GM23338 (cell line): Measurements from ENCODE around the gene ZNF511. TPM values are rescaled to one million over a fixed set of nuclear protein-coding genes. Genes with fewer than 3 reads are reported as not detected.
A peak's percentile ranks its signal among the peaks of the same experiment; 100 is the strongest.

Source experiments
- ATAC-seq: fragments of 200-7000 bp; cut with Tn5 transposase; 3 replicates; pipeline ENCODE4 v1.9.1; 2020
- DNase-seq: peaks from one replicate; pipeline ENCODE4 v3.0.0-alpha.2; 2015; ENCODE audit warnings: low spot score
- H2AFZ ChIP-seq: fragments of 200-600 bp; sonication (generic); 2 replicates; pipeline ENCODE4 v1.8.0; 2016; ENCODE audit warnings: antibody characterized with exemption, mild to moderate bottlenecking, moderate library complexity
- H3F3A ChIP-seq: fragments of 200-600 bp; sonication (generic); replicated peaks from 2 replicates; pipeline ENCODE4 v1.8.0; 2017; ENCODE audit warnings: antibody characterized with exemption, mixed run types, low read depth
- H3K27ac ChIP-seq: fragments of 200-600 bp; sonication (generic); 2 replicates; pipeline ENCODE4 v1.6.1; 2016; ENCODE audit warnings: low read depth
- H3K27me3 ChIP-seq: fragments of 200-600 bp; sonication (generic); 2 replicates; pipeline ENCODE4 v1.8.0; 2016; ENCODE audit warnings: mild to moderate bottlenecking, mixed run types, moderate library complexity; ENCODE audit not compliant: insufficient read depth
- H3K36me3 ChIP-seq: fragments of 200-600 bp; sonication (generic); 2 replicates; pipeline ENCODE4 v1.8.0; 2016; ENCODE audit warnings: mild to moderate bottlenecking; ENCODE audit not compliant: insufficient read depth
- H3K4me1 ChIP-seq: fragments of 200-600 bp; sonication (generic); 2 replicates; pipeline ENCODE4 v1.8.0; 2016; ENCODE audit warnings: mild to moderate bottlenecking, moderate library complexity; ENCODE audit not compliant: insufficient read depth
- H3K4me2 ChIP-seq: fragments of 200-600 bp; sonication (generic); 2 replicates; pipeline ENCODE4 v1.7.1; 2017; ENCODE audit warnings: mixed run types
- H3K4me3 ChIP-seq: fragments of 200-600 bp; sonication (generic); 2 replicates; pipeline ENCODE4 v1.6.1; 2016; ENCODE audit warnings: mixed run types
- H3K79me2 ChIP-seq: fragments of 200-600 bp; sonication (generic); replicated peaks from 2 replicates; pipeline ENCODE4 v1.8.0; 2017; ENCODE audit warnings: mild to moderate bottlenecking; ENCODE audit not compliant: insufficient read depth
- H3K9me2 ChIP-seq: fragments of 200-600 bp; sonication (generic); 2 replicates; pipeline ENCODE4 v1.8.0; 2017; ENCODE audit not compliant: insufficient read depth
- H4K20me1 ChIP-seq: fragments of 200-600 bp; sonication (generic); replicated peaks from 2 replicates; pipeline ENCODE4 v1.8.0; 2017; ENCODE audit warnings: mild to moderate bottlenecking; ENCODE audit not compliant: insufficient read depth
- H3K27ac Mint-ChIP-seq: 2 replicates; pipeline ENCODE4 v1.8.0; 2020; ENCODE audit warnings: inconsistent platforms, mild to moderate bottlenecking, moderate library complexity, mixed read lengths
- H3K27me3 Mint-ChIP-seq: 3 replicates; pipeline ENCODE4 v1.8.0; 2022; ENCODE audit warnings: low read depth, mild to moderate bottlenecking, moderate library complexity, mixed read lengths, inconsistent platforms; ENCODE audit not compliant: insufficient read depth, poor library complexity
- H3K36me3 Mint-ChIP-seq: 3 replicates; pipeline ENCODE4 v1.8.0; 2021; ENCODE audit warnings: low read depth, mild to moderate bottlenecking, inconsistent platforms, moderate library complexity, mixed read lengths
- H3K4me1 Mint-ChIP-seq: 3 replicates; pipeline ENCODE4 v1.8.0; 2020; ENCODE audit warnings: mild to moderate bottlenecking, inconsistent platforms, mixed read lengths
- H3K4me3 Mint-ChIP-seq: 3 replicates; pipeline ENCODE4 v1.8.0; 2021; ENCODE audit warnings: moderate library complexity, mild to moderate bottlenecking, inconsistent platforms, mixed read lengths
- H3K9me3 Mint-ChIP-seq: 3 replicates; pipeline ENCODE4 v1.8.0; 2020; ENCODE audit warnings: moderate library complexity, mild to moderate bottlenecking, inconsistent platforms, mixed read lengths
- CREB1 ChIP-seq: fragments of 250-450 bp; sonication (Bioruptor Pico); IDR thresholded peaks from 2 replicates; pipeline ENCODE4 v1.5.0; 2020; ENCODE audit warnings: low read depth, mild to moderate bottlenecking, moderate library complexity
- EZH2phosphoT487 ChIP-seq: fragments of 200-600 bp; sonication (generic); IDR thresholded peaks from one replicate; pipeline ENCODE4 v1.8.1; 2018; ENCODE audit warnings: antibody characterized with exemption; ENCODE audit not compliant: unreplicated experiment
- NANOG ChIP-seq: IDR thresholded peaks from 2 replicates; pipeline ENCODE4 v1.6.1; 2016; ENCODE audit warnings: antibody characterized with exemption, borderline replicate concordance
- POLR2AphosphoS5 ChIP-seq: IDR thresholded peaks from 2 replicates; pipeline ENCODE4 v1.6.1; 2016; ENCODE audit warnings: antibody characterized with exemption, low read depth
- STAT1 ChIP-seq: IDR thresholded peaks from one replicate; pipeline ENCODE4 v1.6.1; 2016; ENCODE audit warnings: antibody characterized with exemption; ENCODE audit not compliant: unreplicated experiment
- ZNF331 ChIP-seq: fragments of 250-450 bp; sonication (Bioruptor Pico); IDR thresholded peaks from 2 replicates; pipeline ENCODE4 v1.5.0; 2020; ENCODE audit warnings: low read depth, mild to moderate bottlenecking, moderate library complexity
- polyA plus RNA-seq: library from polyadenylated mRNA; unstranded; fragments of >200 nt; fragmentation: Nextera tagmentation; extraction: Ambion mirVana; gene quantifications from 2 replicates; pipeline ENCODE4 v1.2.1, GENCODE V29; 2016
- total RNA-seq: library from RNA; depleted of rRNA; stranded (reverse); fragments of >200 nt; shearing (Covaris generic); gene quantifications from 2 replicates; pipeline ENCODE4 v1.2.3, GENCODE V29; 2014
- TF ChIP-seq, protein P1 (sequence below): IDR thresholded peaks from one replicate; pipeline ENCODE4 v1.6.1; 2018; ENCODE audit warnings: antibody characterized with exemption; ENCODE audit not compliant: unreplicated experiment
- TF ChIP-seq, protein P2 (sequence below), 2 experiments: fragments of 200-600 bp in 1 of 2; sonication (generic) in 1 of 2; conservative IDR thresholded peaks; 2 replicates each; pipeline versions ENCODE4 v1.5.1 to v1.6.1; 2016 to 2017; ENCODE audit warnings: antibody characterized with exemption in 2 of 2, low read depth in 2 of 2, mild to moderate bottlenecking in 2 of 2, moderate library complexity in 1 of 2

ZNF511 gene
- total and polyA plus RNA-seq, 2 experiments from 2014 or later = 41.3 to 104 TPM

DNA sequence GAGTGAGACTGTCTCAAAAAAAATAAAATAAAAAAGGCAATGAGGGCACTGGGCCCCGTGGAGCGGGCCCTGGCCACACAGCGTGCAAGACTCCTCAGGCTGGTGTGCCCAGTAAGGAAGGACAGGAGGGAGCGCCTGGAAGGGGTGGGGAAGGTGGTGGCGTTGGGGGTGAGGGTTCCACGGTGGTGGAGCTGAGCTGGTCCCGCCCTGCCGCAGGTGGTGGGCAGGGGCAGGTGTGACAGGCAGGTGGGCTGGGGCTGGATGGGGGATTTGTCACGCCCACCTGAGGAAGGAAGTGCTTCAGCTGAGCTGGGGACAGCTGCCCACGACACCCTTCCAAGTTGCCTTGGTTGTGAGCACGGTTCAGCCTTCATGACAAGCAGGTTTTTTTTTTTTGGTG lies 37.7 kb downstream of the ZNF511 start:
- no peak overlapping the region for H3K4me3 Mint-ChIP-seq
- no peak overlapping the region for H3K27ac Mint-ChIP-seq
- Histone ChIP-seq H3K4me1 (no peaks in the 10 kb centered on the region; the same call in 1 of the 2 replicates), H2AFZ (no peak overlapping the region), H3K4me2 (no peak overlapping the region), H3F3A (no peaks in the 10 kb centered on the region), H3K79me2 (no peaks in the 10 kb centered on the region), H3K27me3 (no peaks in the 10 kb centered on the region), H3K4me3 (no peak overlapping the region), H4K20me1 (no peaks in the 10 kb centered on the region), H3K27ac (no peak overlapping the region), H3K36me3 (no peaks in the 10 kb centered on the region), H3K9me2 (no peaks in the 10 kb centered on the region)
- peaks cover 5% of the 10 kb centered on the region; the same call in 2 of the 3 replicates for H3K9me3 Mint-ChIP-seq
- peak; percentile 37 for DNase-seq
- no peaks in the 10 kb centered on the region for H3K36me3 Mint-ChIP-seq
- peaks cover 19% of the 10 kb centered on the region for H3K27me3 Mint-ChIP-seq
- ATAC-seq = peak; percentile 3; the same call in 1 of the 3 replicates
- no peak for TF ChIP-seq EZH2phosphoT487
- no peak for TF ChIP-seq CREB1 (CRISPR knock-in tag)
- TF ChIP-seq, protein P1, sequence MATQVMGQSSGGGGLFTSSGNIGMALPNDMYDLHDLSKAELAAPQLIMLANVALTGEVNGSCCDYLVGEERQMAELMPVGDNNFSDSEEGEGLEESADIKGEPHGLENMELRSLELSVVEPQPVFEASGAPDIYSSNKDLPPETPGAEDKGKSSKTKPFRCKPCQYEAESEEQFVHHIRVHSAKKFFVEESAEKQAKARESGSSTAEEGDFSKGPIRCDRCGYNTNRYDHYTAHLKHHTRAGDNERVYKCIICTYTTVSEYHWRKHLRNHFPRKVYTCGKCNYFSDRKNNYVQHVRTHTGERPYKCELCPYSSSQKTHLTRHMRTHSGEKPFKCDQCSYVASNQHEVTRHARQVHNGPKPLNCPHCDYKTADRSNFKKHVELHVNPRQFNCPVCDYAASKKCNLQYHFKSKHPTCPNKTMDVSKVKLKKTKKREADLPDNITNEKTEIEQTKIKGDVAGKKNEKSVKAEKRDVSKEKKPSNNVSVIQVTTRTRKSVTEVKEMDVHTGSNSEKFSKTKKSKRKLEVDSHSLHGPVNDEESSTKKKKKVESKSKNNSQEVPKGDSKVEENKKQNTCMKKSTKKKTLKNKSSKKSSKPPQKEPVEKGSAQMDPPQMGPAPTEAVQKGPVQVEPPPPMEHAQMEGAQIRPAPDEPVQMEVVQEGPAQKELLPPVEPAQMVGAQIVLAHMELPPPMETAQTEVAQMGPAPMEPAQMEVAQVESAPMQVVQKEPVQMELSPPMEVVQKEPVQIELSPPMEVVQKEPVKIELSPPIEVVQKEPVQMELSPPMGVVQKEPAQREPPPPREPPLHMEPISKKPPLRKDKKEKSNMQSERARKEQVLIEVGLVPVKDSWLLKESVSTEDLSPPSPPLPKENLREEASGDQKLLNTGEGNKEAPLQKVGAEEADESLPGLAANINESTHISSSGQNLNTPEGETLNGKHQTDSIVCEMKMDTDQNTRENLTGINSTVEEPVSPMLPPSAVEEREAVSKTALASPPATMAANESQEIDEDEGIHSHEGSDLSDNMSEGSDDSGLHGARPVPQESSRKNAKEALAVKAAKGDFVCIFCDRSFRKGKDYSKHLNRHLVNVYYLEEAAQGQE = no peak
- no peak for TF ChIP-seq STAT1
- no peak for TF ChIP-seq NANOG
- no peak for TF ChIP-seq ZNF331
- TF ChIP-seq POLR2AphosphoS5 = no peak
- H3K4me1 Mint-ChIP-seq = peaks cover 11% of the 10 kb centered on the region

DNA sequence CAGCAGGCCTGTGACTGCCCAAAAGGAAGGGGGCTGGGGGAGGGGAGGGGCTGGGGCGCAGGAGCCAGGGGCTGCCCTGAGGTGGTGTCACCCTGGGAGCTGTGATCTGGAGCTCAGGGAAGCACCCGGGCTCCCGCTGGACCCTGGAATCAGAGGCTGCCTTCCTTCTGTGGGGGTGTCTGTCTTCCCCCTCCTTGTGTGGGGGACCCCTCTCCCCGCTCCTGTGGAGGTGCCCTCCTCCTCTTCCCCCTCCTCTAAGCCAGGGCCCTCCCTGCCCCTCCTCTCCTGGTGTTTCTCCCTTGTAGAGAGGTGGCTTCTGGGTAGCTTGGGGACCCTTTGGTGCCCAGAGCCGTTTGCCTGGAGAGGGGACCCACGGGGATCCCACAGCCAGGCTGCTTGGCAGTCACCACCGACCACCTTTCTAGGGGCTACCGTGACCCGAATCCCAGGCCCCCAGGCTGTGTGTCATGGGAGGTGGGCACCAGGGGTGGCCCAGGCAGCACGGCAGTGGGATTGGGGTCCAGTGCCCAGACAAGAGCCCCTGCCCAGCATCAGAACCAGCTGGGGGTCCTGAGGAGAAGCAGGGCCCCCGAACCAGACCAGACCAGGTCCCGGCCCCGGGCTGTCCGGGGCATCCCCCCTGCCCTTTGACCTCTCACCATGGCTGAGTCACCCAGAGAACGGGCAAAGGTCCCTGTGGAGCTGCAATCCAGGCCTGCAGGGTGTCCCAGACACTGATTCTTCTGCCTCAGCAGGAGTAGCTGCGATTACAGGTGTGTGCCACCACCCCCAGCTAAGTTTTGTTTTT lies 39.2 kb downstream of the ZNF511 start:
- Histone ChIP-seq H3K9me2 (no peaks in the 10 kb centered on the region), H2AFZ (no peak overlapping the region), H3K27ac (no peak overlapping the region), H3K4me3 (no peak overlapping the region), H3K27me3 (no peaks in the 10 kb centered on the region), H3K36me3 (no peaks in the 10 kb centered on the region), H4K20me1 (no peaks in the 10 kb centered on the region), H3F3A (no peaks in the 10 kb centered on the region), H3K4me1 (no peaks in the 10 kb centered on the region; the same call in 1 of the 2 replicates), H3K4me2 (no peak overlapping the region; the same call in 1 of the 2 replicates), H3K79me2 (no peaks in the 10 kb centered on the region)
- ATAC-seq (peak; percentile 3), DNase-seq (no peak)
- Mint-ChIP-seq H3K27me3 (peaks cover 27% of the 10 kb centered on the region), H3K36me3 (no peaks in the 10 kb centered on the region), H3K9me3 (no peaks in the 10 kb centered on the region), H3K4me1 (peaks cover 11% of the 10 kb centered on the region), H3K4me3 (no peak overlapping the region), H3K27ac (no peak overlapping the region)
- TF ChIP-seq, protein P2, sequence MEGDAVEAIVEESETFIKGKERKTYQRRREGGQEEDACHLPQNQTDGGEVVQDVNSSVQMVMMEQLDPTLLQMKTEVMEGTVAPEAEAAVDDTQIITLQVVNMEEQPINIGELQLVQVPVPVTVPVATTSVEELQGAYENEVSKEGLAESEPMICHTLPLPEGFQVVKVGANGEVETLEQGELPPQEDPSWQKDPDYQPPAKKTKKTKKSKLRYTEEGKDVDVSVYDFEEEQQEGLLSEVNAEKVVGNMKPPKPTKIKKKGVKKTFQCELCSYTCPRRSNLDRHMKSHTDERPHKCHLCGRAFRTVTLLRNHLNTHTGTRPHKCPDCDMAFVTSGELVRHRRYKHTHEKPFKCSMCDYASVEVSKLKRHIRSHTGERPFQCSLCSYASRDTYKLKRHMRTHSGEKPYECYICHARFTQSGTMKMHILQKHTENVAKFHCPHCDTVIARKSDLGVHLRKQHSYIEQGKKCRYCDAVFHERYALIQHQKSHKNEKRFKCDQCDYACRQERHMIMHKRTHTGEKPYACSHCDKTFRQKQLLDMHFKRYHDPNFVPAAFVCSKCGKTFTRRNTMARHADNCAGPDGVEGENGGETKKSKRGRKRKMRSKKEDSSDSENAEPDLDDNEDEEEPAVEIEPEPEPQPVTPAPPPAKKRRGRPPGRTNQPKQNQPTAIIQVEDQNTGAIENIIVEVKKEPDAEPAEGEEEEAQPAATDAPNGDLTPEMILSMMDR (conservative IDR thresholded peaks at IDR 0.05; ENCODE audit: low read depth in 2 of 2) = no peak
